ENCODE data around the gene PTPN9.
"Not testable (repeated sequence)": the region's sequence is repeated elsewhere in the genome, so short reads cannot be mapped to it uniquely, and the experiment has no call there.

The PTPN9 gene

GRCh38 chr15:75578948-75579920, at the start of gene PTPN9:
Gene PTPN9 (minus strand): TSS chr15:75579315. CDS start chr15:75578776, 539 bp downstream.
- peak; percentile 92 for DNase-seq (ENCODE audit: low spot score)

GRCh38 chr15:75625542-75626347, 46.6 kb upstream of the PTPN9 start, which contains the start of gene SNUPN:
Gene SNUPN (minus strand): TSS chr15:75625725. CDS start chr15:75621051, 4,674 bp downstream.
- DNase-seq (ENCODE audit: low spot score), result peak; percentile 95

- DNase-seq (ENCODE audit: low spot score), result no peak
Measured at GRCh38 chr15:75622505-75622904, 43.4 kb upstream of the PTPN9 start.

GRCh38 chr15:75620841-75621391, 41.8 kb upstream of the PTPN9 start:
- no peak for DNase-seq (ENCODE audit: low spot score)

- DNase-seq (ENCODE audit: low spot score), result no peak
Measured at GRCh38 chr15:75620058-75620820, 41.1 kb upstream of the PTPN9 start.

GRCh38 chr15:75616766-75617165, 37.7 kb upstream of the PTPN9 start:
- DNase-seq (ENCODE audit: low spot score), result no peak

- no peak for DNase-seq (ENCODE audit: low spot score)
Measured at GRCh38 chr15:75606711-75607699, 27.9 kb upstream of the PTPN9 start.

GRCh38 chr15:75606026-75606425, 26.9 kb upstream of the PTPN9 start:
- no peak for DNase-seq (ENCODE audit: low spot score)

GRCh38 chr15:75599401-75599800, 20.3 kb upstream of the PTPN9 start:
- DNase-seq (ENCODE audit: low spot score), result no peak

GRCh38 chr15:75598361-75598760, 19.2 kb upstream of the PTPN9 start:
- no peak for DNase-seq (ENCODE audit: low spot score)

GRCh38 chr15:75597667-75598341, 18.7 kb upstream of the PTPN9 start:
- DNase-seq (ENCODE audit: low spot score), result peak; percentile 35

GRCh38 chr15:75596703-75597345, 17.7 kb upstream of the PTPN9 start:
- DNase-seq (ENCODE audit: low spot score), result no peak

GRCh38 chr15:75594276-75594675, 15.2 kb upstream of the PTPN9 start:
- no peak for DNase-seq (ENCODE audit: low spot score)

- DNase-seq (ENCODE audit: low spot score), result no peak
Measured at GRCh38 chr15:75591655-75592364, 12.7 kb upstream of the PTPN9 start.

- no peak for DNase-seq (ENCODE audit: low spot score)
Measured at GRCh38 chr15:75590239-75590638, 11.1 kb upstream of the PTPN9 start.

GRCh38 chr15:75589071-75589470, 10.0 kb upstream of the PTPN9 start:
- DNase-seq (ENCODE audit: low spot score), result no peak

- not testable (repeated sequence) for DNase-seq (ENCODE audit: low spot score)
Measured at GRCh38 chr15:75586422-75586821, 7.3 kb upstream of the PTPN9 start.

- DNase-seq (ENCODE audit: low spot score), result no peak
Measured at GRCh38 chr15:75584121-75584520, 5.0 kb upstream of the PTPN9 start.

- DNase-seq (ENCODE audit: low spot score), result no peak
Measured at GRCh38 chr15:75583701-75584100, 4.6 kb upstream of the PTPN9 start.
